ENCODE results near the gene SNX10. TPM values are rescaled to one million over a fixed set of nuclear protein-coding genes. Genes with fewer than 3 reads are reported as not detected.

SNX10 gene
- total and polyA plus RNA-seq, 2 experiments from 2014 or later = 3.3 to 9.3 TPM

DNA sequence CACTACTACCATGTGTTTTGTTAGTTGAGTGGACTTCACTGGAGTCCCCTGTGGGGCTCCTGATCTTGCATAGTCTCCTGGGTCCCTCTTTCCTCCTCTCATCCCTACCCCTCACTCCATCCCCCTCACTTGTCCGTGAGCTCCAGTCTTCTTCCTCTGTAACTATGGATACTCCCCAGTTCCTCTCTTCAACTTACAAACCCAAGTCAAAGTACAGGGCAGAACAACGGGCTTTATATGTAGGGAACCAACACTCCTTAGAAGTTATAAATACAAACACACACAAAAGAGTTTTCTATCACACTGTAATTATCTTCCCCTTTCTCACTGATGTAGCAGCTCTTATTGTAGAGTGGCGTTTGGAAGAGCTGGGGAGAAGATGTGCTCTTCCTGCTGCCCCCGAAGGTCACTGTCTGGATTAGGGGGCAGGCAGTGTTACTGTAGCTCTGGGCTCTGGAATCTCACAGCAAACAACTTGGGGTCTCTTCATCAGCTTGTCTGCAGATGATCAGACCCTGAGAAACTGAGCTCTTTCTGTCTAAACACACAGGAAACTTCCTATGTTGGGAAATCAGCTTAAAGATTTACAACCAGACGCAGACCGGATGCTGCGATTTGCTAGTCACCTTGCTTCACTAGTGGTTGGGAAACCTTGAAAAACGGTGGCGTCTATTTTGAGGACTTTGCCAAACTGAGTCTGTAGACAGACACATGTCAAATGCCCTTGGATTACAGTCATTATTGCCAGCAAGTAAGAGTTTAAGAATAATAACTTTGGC is 13.6 kb downstream of the SNX10 start:
- Histone ChIP-seq H3K27me3 (no peaks in the 10 kb centered on the region), H3K27ac (no peak overlapping the region), H3K4me3 (no peak overlapping the region), H3K9me3 (ENCODE audit: low read depth) (no peaks in the 10 kb centered on the region), H3K4me1 (ENCODE audit: low read depth) (no peaks in the 10 kb centered on the region), H3K36me3 (no peaks in the 10 kb centered on the region)
- TF ChIP-seq, protein P1, sequence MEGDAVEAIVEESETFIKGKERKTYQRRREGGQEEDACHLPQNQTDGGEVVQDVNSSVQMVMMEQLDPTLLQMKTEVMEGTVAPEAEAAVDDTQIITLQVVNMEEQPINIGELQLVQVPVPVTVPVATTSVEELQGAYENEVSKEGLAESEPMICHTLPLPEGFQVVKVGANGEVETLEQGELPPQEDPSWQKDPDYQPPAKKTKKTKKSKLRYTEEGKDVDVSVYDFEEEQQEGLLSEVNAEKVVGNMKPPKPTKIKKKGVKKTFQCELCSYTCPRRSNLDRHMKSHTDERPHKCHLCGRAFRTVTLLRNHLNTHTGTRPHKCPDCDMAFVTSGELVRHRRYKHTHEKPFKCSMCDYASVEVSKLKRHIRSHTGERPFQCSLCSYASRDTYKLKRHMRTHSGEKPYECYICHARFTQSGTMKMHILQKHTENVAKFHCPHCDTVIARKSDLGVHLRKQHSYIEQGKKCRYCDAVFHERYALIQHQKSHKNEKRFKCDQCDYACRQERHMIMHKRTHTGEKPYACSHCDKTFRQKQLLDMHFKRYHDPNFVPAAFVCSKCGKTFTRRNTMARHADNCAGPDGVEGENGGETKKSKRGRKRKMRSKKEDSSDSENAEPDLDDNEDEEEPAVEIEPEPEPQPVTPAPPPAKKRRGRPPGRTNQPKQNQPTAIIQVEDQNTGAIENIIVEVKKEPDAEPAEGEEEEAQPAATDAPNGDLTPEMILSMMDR (IDR thresholded peaks at IDR 0.05; ENCODE audit: low read depth, low read length) = no peak
- no peak for DNase-seq (ENCODE audit: low read depth in 1 of 2, low spot score in 1 of 2)

DNA sequence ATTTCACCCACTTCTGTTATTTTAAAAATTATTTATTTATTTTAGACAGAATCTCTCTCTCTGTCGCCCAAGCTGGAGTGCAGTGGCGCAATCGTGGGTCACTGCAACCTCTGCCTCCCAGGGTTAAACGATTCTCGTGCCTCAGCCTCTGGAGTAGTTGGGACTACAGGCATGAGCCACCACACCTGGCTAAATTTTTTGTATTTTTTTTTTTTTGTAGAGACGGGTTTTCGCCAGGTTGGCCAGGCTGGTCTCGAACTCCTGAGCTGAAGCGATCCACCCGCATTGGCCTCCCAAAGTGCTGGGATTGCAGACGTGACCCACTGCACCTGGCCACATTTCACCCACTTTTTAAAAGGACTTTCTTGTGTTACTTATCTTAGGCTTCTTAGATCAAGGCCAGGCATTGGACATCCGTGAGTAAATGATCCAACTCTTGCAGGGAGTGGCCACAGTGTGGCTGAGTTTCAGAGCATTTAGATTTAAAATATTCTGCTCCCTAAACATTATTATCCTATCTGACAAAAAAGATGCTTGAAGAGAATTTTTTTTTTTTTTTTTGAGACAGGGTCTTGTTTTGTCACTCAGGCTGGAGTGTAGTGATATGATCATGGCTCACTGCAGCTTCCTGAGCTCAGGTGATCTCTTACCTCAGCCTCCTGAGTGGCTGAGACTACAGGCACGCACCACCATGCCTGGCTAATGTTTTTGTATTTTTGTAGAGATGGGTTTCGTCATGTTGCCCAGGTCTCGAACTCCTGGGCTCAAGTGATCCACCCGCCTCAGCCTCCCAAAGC is 14.4 kb downstream of the SNX10 start:
- Histone ChIP-seq H3K9me3 (ENCODE audit: low read depth) (no peaks in the 10 kb centered on the region), H3K27me3 (no peaks in the 10 kb centered on the region), H3K4me3 (no peak overlapping the region), H3K27ac (no peak overlapping the region), H3K36me3 (no peaks in the 10 kb centered on the region), H3K4me1 (ENCODE audit: low read depth) (no peaks in the 10 kb centered on the region)
- TF ChIP-seq, protein P1 (IDR thresholded peaks at IDR 0.05; ENCODE audit: low read depth, low read length) = no peak
- no peak for DNase-seq (ENCODE audit: low read depth in 1 of 2, low spot score in 1 of 2)

DNA sequence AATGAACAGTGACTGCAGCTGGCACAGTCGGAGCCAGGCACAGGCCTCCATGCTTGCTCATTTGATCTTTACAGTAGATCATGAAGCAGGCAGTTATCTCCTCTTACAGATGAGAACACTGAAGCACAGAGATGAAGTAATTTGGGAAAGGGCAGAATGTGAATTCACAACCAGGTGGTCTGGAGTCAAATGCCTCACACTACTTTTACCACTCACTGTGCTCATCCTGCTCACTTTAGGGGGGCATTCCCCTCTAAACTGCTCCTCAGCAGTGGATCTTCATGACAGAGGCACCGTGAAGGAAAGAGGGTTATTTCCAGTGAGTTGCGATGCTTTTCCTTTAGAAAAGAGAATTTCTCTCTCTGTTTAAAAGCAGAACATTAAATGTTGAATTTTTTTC is 15.1 kb downstream of the SNX10 start:
- Histone ChIP-seq H3K4me1 (ENCODE audit: low read depth) (no peaks in the 10 kb centered on the region), H3K36me3 (no peaks in the 10 kb centered on the region), H3K27ac (no peak overlapping the region), H3K9me3 (ENCODE audit: low read depth) (no peaks in the 10 kb centered on the region), H3K4me3 (no peak overlapping the region), H3K27me3 (no peaks in the 10 kb centered on the region)
- TF ChIP-seq, protein P1 (IDR thresholded peaks at IDR 0.05; ENCODE audit: low read depth, low read length) = no peak
- DNase-seq (ENCODE audit: low read depth in 1 of 2, low spot score in 1 of 2) = no peak

DNA sequence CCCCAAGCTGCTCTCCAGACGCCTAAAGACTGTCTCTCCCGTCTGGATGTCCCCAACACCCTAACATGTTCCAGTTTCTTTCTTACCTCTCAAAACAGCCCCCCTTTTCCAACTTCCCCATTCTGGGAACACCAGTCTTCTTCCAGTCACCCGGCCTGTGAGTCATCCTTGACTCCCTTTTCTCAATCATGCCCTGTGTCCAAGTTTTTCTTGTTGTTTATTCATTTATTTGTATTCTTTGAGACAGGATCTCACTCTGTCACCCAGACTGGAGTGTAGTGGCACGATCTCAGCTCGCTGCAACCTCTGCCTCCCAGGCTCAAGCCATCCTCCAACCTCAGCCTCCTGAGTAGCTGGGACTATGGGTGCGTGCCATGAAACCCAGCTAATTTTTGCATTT is 15.6 kb downstream of the SNX10 start:
- Histone ChIP-seq H3K4me3 (no peak overlapping the region), H3K27me3 (no peaks in the 10 kb centered on the region), H3K4me1 (ENCODE audit: low read depth) (no peaks in the 10 kb centered on the region), H3K27ac (no peak overlapping the region), H3K36me3 (no peaks in the 10 kb centered on the region), H3K9me3 (ENCODE audit: low read depth) (no peaks in the 10 kb centered on the region)
- peak in 1 of 2 donors; percentile 53 for DNase-seq (ENCODE audit: low read depth in 1 of 2, low spot score in 1 of 2)
- TF ChIP-seq, protein P1 (IDR thresholded peaks at IDR 0.05; ENCODE audit: low read depth, low read length) = no peak

DNA sequence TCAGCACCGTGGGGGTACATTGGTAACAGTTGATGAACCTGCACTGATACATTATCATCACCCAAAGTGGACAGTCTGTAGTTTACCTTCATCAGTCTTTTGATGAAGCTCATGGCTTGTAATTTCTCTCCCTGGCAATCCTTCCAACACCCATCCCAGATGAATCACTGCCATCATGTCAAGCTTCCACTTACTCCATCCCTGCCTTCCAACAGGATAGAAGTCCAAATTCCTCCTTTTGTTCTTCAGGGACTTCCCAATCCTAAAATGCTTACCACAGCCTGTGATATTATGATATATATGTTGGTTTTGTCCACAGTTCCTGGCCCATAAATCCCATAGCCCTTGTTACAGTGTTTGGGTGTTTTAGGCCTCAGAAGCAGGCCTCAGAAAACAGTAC is 16.1 kb downstream of the SNX10 start:
- H3K27ac ChIP-seq = no peak overlapping the region
- DNase-seq (ENCODE audit: low read depth in 1 of 2, low spot score in 1 of 2) = no peak
- H3K4me1 ChIP-seq (ENCODE audit: low read depth) = no peaks in the 10 kb centered on the region
- H3K9me3 ChIP-seq (ENCODE audit: low read depth) = no peaks in the 10 kb centered on the region
- no peaks in the 10 kb centered on the region for H3K27me3 ChIP-seq
- no peak overlapping the region for H3K4me3 ChIP-seq
- no peaks in the 10 kb centered on the region for H3K36me3 ChIP-seq
- TF ChIP-seq, protein P1 (IDR thresholded peaks at IDR 0.05; ENCODE audit: low read depth, low read length) = no peak
